ENCODE results near the gene PTH2R.
"Not testable (repeated sequence)": the region's sequence is repeated elsewhere in the genome, so short reads cannot be mapped to it uniquely, and the experiment has no call there.

The PTH2R gene

GRCh38 chr2:208441951-208442350 lies 35.4 kb downstream of the PTH2R start:
- H4K8ac ChIP-seq (ENCODE audit: low read depth, low read length): no peak overlapping the region
- no peak overlapping the region for H2BK5ac ChIP-seq (ENCODE audit: low read depth, low read length, poor library complexity)

GRCh38 chr2:208447447-208447846 lies 40.9 kb downstream of the PTH2R start:
- not testable (repeated sequence) for H3K27me3 ChIP-seq (ENCODE audit: insufficient read depth, low read length); H4K8ac ChIP-seq (ENCODE audit: low read depth, low read length); H3K9ac ChIP-seq (ENCODE audit: low read length); H2BK120ac ChIP-seq (ENCODE audit: insufficient read depth, low read length, poor library complexity); H2BK12ac ChIP-seq (ENCODE audit: low read length); DNase-seq; H2AFZ ChIP-seq (ENCODE audit: insufficient read depth, low read length, poor library complexity); H3K4me3 ChIP-seq (ENCODE audit: low read depth, low read length); H3K4me1 ChIP-seq (ENCODE audit: control insufficient read depth in 1 of 2, insufficient read depth in 2 of 2, low read length in 2 of 2); H3K27ac ChIP-seq (ENCODE audit: low read depth, low read length); H2AK5ac ChIP-seq (ENCODE audit: low read length); H3K79me2 ChIP-seq (ENCODE audit: control insufficient read depth, insufficient read depth, low read length, poor library complexity); H3K18ac ChIP-seq (ENCODE audit: low read length); H3K4me2 ChIP-seq (ENCODE audit: low read length); H3K36me3 ChIP-seq (ENCODE audit: control insufficient read depth in 1 of 2, insufficient read depth in 2 of 2, low read length in 2 of 2); H3K79me1 ChIP-seq (ENCODE audit: low read length); H3K9me3 ChIP-seq (ENCODE audit: insufficient read depth, low read depth, low read length); H3K14ac ChIP-seq (ENCODE audit: low read length); H2BK5ac ChIP-seq (ENCODE audit: low read depth, low read length, poor library complexity); H3K4ac ChIP-seq (ENCODE audit: low read depth, low read length); H4K91ac ChIP-seq (ENCODE audit: low read depth, low read length); H4K12ac ChIP-seq (ENCODE audit: low read depth, low read length); H3K23ac ChIP-seq (ENCODE audit: low read length)
- no CpG with 5 or more reads among the region's 6 CpGs for WGBS (ENCODE audit: extremely low coverage, insufficient coverage, insufficient read length)

More at GRCh38 chr2:208441951-208442350, 35.4 kb downstream of the PTH2R start:
- H3K36me3 ChIP-seq (ENCODE audit: control insufficient read depth in 1 of 2, insufficient read depth in 2 of 2, low read length in 2 of 2): no peaks in the 10 kb centered on the region
- no peaks in the 10 kb centered on the region for H3K27me3 ChIP-seq (ENCODE audit: insufficient read depth, low read length)
- no peak overlapping the region for H3K4me2 ChIP-seq (ENCODE audit: low read length)
- no peak overlapping the region for H3K23ac ChIP-seq (ENCODE audit: low read length)
- no peaks in the 10 kb centered on the region for H3K9me3 ChIP-seq (ENCODE audit: insufficient read depth, low read depth, low read length)
- H2BK120ac ChIP-seq (ENCODE audit: insufficient read depth, low read length, poor library complexity): no peak overlapping the region
- H2AK5ac ChIP-seq (ENCODE audit: low read length): no peak overlapping the region
- H3K79me2 ChIP-seq (ENCODE audit: control insufficient read depth, insufficient read depth, low read length, poor library complexity): no peaks in the 10 kb centered on the region
- no peak overlapping the region for H3K14ac ChIP-seq (ENCODE audit: low read length)
- DNase-seq: no peak
- no peak overlapping the region for H3K18ac ChIP-seq (ENCODE audit: low read length)
- H2BK12ac ChIP-seq (ENCODE audit: low read length): no peak overlapping the region
- H3K4me1 ChIP-seq (ENCODE audit: control insufficient read depth in 1 of 2, insufficient read depth in 2 of 2, low read length in 2 of 2): no peaks in the 10 kb centered on the region
- WGBS (ENCODE audit: extremely low coverage, insufficient coverage, insufficient read length): no CpG with 5 or more reads among the region's 2 CpGs
- no peak overlapping the region for H3K4ac ChIP-seq (ENCODE audit: low read depth, low read length)
- H4K12ac ChIP-seq (ENCODE audit: low read depth, low read length): no peak overlapping the region
- H3K79me1 ChIP-seq (ENCODE audit: low read length): no peaks in the 10 kb centered on the region
- H3K9ac ChIP-seq (ENCODE audit: low read length): no peak overlapping the region
- H3K27ac ChIP-seq (ENCODE audit: low read depth, low read length): no peak overlapping the region
- no peak overlapping the region for H3K4me3 ChIP-seq (ENCODE audit: low read depth, low read length)
- no peak overlapping the region for H2AFZ ChIP-seq (ENCODE audit: insufficient read depth, low read length, poor library complexity)
- H4K91ac ChIP-seq (ENCODE audit: low read depth, low read length): no peak overlapping the region

GRCh38 chr2:208451061-208451460 lies 44.5 kb downstream of the PTH2R start:
- no peak overlapping the region for H3K23ac ChIP-seq (ENCODE audit: low read length)

GRCh38 chr2:208454861-208455260 lies 48.3 kb downstream of the PTH2R start:
- Histone ChIP-seq H3K18ac (ENCODE audit: low read length) (no peak overlapping the region), H3K4me3 (ENCODE audit: low read depth, low read length) (no peak overlapping the region)
- DNase-seq: peak in 1 of 2 donors; percentile 19

More at GRCh38 chr2:208451061-208451460, 44.5 kb downstream of the PTH2R start:
- no peak overlapping the region for H3K27ac ChIP-seq (ENCODE audit: low read depth, low read length)
- no peaks in the 10 kb centered on the region for H3K4me1 ChIP-seq (ENCODE audit: control insufficient read depth in 1 of 2, insufficient read depth in 2 of 2, low read length in 2 of 2)
- H2BK5ac ChIP-seq (ENCODE audit: low read depth, low read length, poor library complexity): no peak overlapping the region
- no peak overlapping the region for H4K12ac ChIP-seq (ENCODE audit: low read depth, low read length)
- no peak overlapping the region for H3K4ac ChIP-seq (ENCODE audit: low read depth, low read length)
- no peak overlapping the region for H2BK120ac ChIP-seq (ENCODE audit: insufficient read depth, low read length, poor library complexity)
- WGBS (ENCODE audit: extremely low coverage, insufficient coverage, insufficient read length): no CpG with 5 or more reads among the region's 2 CpGs
- H4K8ac ChIP-seq (ENCODE audit: low read depth, low read length): no peak overlapping the region
- no peaks in the 10 kb centered on the region for H3K36me3 ChIP-seq (ENCODE audit: control insufficient read depth in 1 of 2, insufficient read depth in 2 of 2, low read length in 2 of 2)
- no peak overlapping the region for H3K4me2 ChIP-seq (ENCODE audit: low read length)
- no peak overlapping the region for H3K4me3 ChIP-seq (ENCODE audit: low read depth, low read length)
- H3K79me1 ChIP-seq (ENCODE audit: low read length): no peaks in the 10 kb centered on the region
- no peaks in the 10 kb centered on the region for H3K27me3 ChIP-seq (ENCODE audit: insufficient read depth, low read length)
- H4K91ac ChIP-seq (ENCODE audit: low read depth, low read length): no peak overlapping the region
- H3K79me2 ChIP-seq (ENCODE audit: control insufficient read depth, insufficient read depth, low read length, poor library complexity): no peaks in the 10 kb centered on the region
- H2AK5ac ChIP-seq (ENCODE audit: low read length): no peak overlapping the region
- no peak overlapping the region for H3K9ac ChIP-seq (ENCODE audit: low read length)
- no peaks in the 10 kb centered on the region for H3K9me3 ChIP-seq (ENCODE audit: insufficient read depth, low read depth, low read length)
- DNase-seq: no peak
- no peak overlapping the region for H3K14ac ChIP-seq (ENCODE audit: low read length)
- no peak overlapping the region for H2BK12ac ChIP-seq (ENCODE audit: low read length)
- H3K18ac ChIP-seq (ENCODE audit: low read length): no peak overlapping the region
- no peak overlapping the region for H2AFZ ChIP-seq (ENCODE audit: insufficient read depth, low read length, poor library complexity)

More at GRCh38 chr2:208454861-208455260, 48.3 kb downstream of the PTH2R start:
- Histone ChIP-seq H3K9me3 (ENCODE audit: insufficient read depth, low read depth, low read length) (no peaks in the 10 kb centered on the region), H2BK5ac (ENCODE audit: low read depth, low read length, poor library complexity) (no peak overlapping the region), H3K4ac (ENCODE audit: low read depth, low read length) (no peak overlapping the region), H4K12ac (ENCODE audit: low read depth, low read length) (no peak overlapping the region), H2AFZ (ENCODE audit: insufficient read depth, low read length, poor library complexity) (no peak overlapping the region), H3K23ac (ENCODE audit: low read length) (no peak overlapping the region), H2BK12ac (ENCODE audit: low read length) (no peak overlapping the region), H3K27ac (ENCODE audit: low read depth, low read length) (no peak overlapping the region), H3K79me1 (ENCODE audit: low read length) (no peaks in the 10 kb centered on the region), H3K27me3 (ENCODE audit: insufficient read depth, low read length) (no peaks in the 10 kb centered on the region), H3K4me2 (ENCODE audit: low read length) (no peak overlapping the region), H4K8ac (ENCODE audit: low read depth, low read length) (no peak overlapping the region), H3K14ac (ENCODE audit: low read length) (no peak overlapping the region), H3K9ac (ENCODE audit: low read length) (no peak overlapping the region), H3K36me3 (ENCODE audit: control insufficient read depth in 1 of 2, insufficient read depth in 2 of 2, low read length in 2 of 2) (no peaks in the 10 kb centered on the region), H3K4me1 (ENCODE audit: control insufficient read depth in 1 of 2, insufficient read depth in 2 of 2, low read length in 2 of 2) (no peaks in the 10 kb centered on the region), H3K79me2 (ENCODE audit: control insufficient read depth, insufficient read depth, low read length, poor library complexity) (no peaks in the 10 kb centered on the region), H2BK120ac (ENCODE audit: insufficient read depth, low read length, poor library complexity) (no peak overlapping the region), H2AK5ac (ENCODE audit: low read length) (no peak overlapping the region), H4K91ac (ENCODE audit: low read depth, low read length) (no peak overlapping the region)
